Measurements from ENCODE around the gene MSANTD2. TPM values are rescaled to one million over a fixed set of nuclear protein-coding genes. Genes with fewer than 3 reads are reported as not detected.

The MSANTD2 gene
- total RNA-seq, 1 donor from 2014 or later: 22.8 TPM

- H3K36me3 Mint-ChIP-seq (ENCODE audit: unreplicated experiment): no peaks in the 10 kb centered on the region
- TF ChIP-seq, protein P1, sequence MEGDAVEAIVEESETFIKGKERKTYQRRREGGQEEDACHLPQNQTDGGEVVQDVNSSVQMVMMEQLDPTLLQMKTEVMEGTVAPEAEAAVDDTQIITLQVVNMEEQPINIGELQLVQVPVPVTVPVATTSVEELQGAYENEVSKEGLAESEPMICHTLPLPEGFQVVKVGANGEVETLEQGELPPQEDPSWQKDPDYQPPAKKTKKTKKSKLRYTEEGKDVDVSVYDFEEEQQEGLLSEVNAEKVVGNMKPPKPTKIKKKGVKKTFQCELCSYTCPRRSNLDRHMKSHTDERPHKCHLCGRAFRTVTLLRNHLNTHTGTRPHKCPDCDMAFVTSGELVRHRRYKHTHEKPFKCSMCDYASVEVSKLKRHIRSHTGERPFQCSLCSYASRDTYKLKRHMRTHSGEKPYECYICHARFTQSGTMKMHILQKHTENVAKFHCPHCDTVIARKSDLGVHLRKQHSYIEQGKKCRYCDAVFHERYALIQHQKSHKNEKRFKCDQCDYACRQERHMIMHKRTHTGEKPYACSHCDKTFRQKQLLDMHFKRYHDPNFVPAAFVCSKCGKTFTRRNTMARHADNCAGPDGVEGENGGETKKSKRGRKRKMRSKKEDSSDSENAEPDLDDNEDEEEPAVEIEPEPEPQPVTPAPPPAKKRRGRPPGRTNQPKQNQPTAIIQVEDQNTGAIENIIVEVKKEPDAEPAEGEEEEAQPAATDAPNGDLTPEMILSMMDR (IDR thresholded peaks at IDR 0.05; ENCODE audit: partially characterized antibody, unreplicated experiment): no peak
- H3K9me3 Mint-ChIP-seq (ENCODE audit: unreplicated experiment): peaks cover 8% of the 10 kb centered on the region
- peak overlapping the region; percentile 65 for H3K27ac Mint-ChIP-seq (ENCODE audit: unreplicated experiment)
- peaks cover 35% of the 10 kb centered on the region for H3K4me1 Mint-ChIP-seq (ENCODE audit: low read depth, unreplicated experiment)
- peaks cover 14% of the 10 kb centered on the region for H3K27me3 Mint-ChIP-seq (ENCODE audit: unreplicated experiment)
- peak overlapping the region; percentile 84 for H3K4me3 Mint-ChIP-seq (ENCODE audit: unreplicated experiment)
- DNase-seq: peak; percentile 51
Measured at GRCh38 chr11:124719534-124719933, 80.7 kb downstream of the MSANTD2 start.

DNA sequence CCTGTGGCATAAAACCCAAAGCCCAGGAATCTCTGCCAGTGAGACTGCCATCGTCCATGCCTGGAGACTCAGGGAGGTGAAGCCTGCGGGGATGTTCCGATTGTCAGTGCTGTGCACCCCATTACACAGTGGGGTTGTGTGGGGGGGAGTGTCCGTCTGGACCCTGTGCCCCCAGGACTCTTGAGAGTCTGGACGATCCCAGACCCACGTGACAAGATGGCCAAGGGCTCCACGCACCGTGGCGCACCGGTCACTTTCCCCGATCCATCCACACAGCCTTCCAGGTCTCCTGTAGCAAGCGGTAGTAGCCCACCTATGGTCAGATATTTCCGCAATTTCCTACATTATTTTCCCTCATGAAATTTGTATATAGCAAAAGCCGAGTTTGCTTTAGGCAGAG is 81.4 kb downstream of the MSANTD2 start:
- Mint-ChIP-seq H3K4me1 (ENCODE audit: low read depth, unreplicated experiment) (peaks cover 35% of the 10 kb centered on the region), H3K4me3 (ENCODE audit: unreplicated experiment) (peak overlapping the region; percentile 84), H3K9me3 (ENCODE audit: unreplicated experiment) (peaks cover 8% of the 10 kb centered on the region), H3K27me3 (ENCODE audit: unreplicated experiment) (peaks cover 14% of the 10 kb centered on the region), H3K36me3 (ENCODE audit: unreplicated experiment) (peaks cover 4% of the 10 kb centered on the region), H3K27ac (ENCODE audit: unreplicated experiment) (peak overlapping the region; percentile 6)
- TF ChIP-seq, protein P1 (IDR thresholded peaks at IDR 0.05; ENCODE audit: partially characterized antibody, unreplicated experiment): no peak
- no peak for DNase-seq

- peak overlapping the region; percentile 96 for H3K4me3 Mint-ChIP-seq (ENCODE audit: unreplicated experiment)
- peak overlapping the region; percentile 62 for H3K27ac Mint-ChIP-seq (ENCODE audit: unreplicated experiment)
- TF ChIP-seq, protein P1 (IDR thresholded peaks at IDR 0.05; ENCODE audit: partially characterized antibody, unreplicated experiment): no peak
- peaks cover 35% of the 10 kb centered on the region for H3K4me1 Mint-ChIP-seq (ENCODE audit: low read depth, unreplicated experiment)
- peaks cover 8% of the 10 kb centered on the region for H3K9me3 Mint-ChIP-seq (ENCODE audit: unreplicated experiment)
- DNase-seq: peak; percentile 68
- peaks cover 14% of the 10 kb centered on the region for H3K27me3 Mint-ChIP-seq (ENCODE audit: unreplicated experiment)
- H3K36me3 Mint-ChIP-seq (ENCODE audit: unreplicated experiment): peaks cover 4% of the 10 kb centered on the region
Measured at GRCh38 chr11:124717786-124718651, 82.2 kb downstream of the MSANTD2 start.

DNA sequence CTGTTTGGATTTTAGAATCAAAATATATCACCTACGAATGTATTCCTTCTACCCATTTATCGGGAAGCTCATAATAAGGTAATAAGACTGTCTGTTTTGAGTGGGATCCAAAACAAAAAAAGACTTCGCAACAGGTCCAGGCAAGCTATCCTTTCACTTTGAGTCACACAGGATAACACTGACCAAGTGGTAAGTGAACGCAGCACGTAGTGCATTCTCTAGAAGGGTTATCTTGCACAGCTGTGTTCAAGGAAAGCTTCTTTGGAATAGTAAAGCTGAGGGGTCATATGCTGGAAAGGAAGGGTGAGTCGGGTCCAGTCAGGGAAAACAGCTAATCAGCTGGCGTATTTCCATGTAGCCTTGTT is 82.8 kb downstream of the MSANTD2 start:
- H3K9me3 Mint-ChIP-seq (ENCODE audit: unreplicated experiment): peaks cover 3% of the 10 kb centered on the region
- peaks cover 4% of the 10 kb centered on the region for H3K36me3 Mint-ChIP-seq (ENCODE audit: unreplicated experiment)
- H3K4me1 Mint-ChIP-seq (ENCODE audit: low read depth, unreplicated experiment): peaks cover 30% of the 10 kb centered on the region
- no peak overlapping the region for H3K27ac Mint-ChIP-seq (ENCODE audit: unreplicated experiment)
- TF ChIP-seq, protein P1 (IDR thresholded peaks at IDR 0.05; ENCODE audit: partially characterized antibody, unreplicated experiment): no peak
- peak overlapping the region; percentile 96 for H3K4me3 Mint-ChIP-seq (ENCODE audit: unreplicated experiment)
- peaks cover 10% of the 10 kb centered on the region for H3K27me3 Mint-ChIP-seq (ENCODE audit: unreplicated experiment)
- DNase-seq: no peak

DNA sequence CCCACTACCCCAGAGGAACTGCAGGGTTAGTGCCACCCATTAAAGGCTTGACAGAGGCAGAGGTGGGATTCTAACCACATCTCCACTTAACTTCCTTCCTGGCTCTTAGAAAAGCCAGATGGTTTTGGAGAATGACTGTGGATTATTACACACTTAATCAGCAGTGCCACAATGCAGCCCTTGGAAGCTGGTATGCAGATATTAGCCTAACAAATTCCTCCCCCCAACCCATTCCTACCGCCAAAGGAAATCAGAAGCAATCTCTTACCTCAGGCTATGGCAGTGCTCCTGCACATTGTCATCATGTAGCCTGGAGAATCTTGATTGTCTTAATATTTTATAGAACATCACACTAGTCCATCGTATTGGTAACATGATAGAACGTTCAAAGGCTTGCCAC is 83.6 kb downstream of the MSANTD2 start:
- TF ChIP-seq, protein P1 (IDR thresholded peaks at IDR 0.05; ENCODE audit: partially characterized antibody, unreplicated experiment): no peak
- peaks cover 5% of the 10 kb centered on the region for H3K9me3 Mint-ChIP-seq (ENCODE audit: unreplicated experiment)
- H3K4me1 Mint-ChIP-seq (ENCODE audit: low read depth, unreplicated experiment): peaks cover 29% of the 10 kb centered on the region
- H3K36me3 Mint-ChIP-seq (ENCODE audit: unreplicated experiment): peaks cover 4% of the 10 kb centered on the region
- H3K27me3 Mint-ChIP-seq (ENCODE audit: unreplicated experiment): peaks cover 10% of the 10 kb centered on the region
- no peak overlapping the region for H3K4me3 Mint-ChIP-seq (ENCODE audit: unreplicated experiment)
- DNase-seq: no peak
- H3K27ac Mint-ChIP-seq (ENCODE audit: unreplicated experiment): no peak overlapping the region

Data from glutamatergic neuron (in vitro differentiated cells).